ENCODE results near the gene ADCY2.

The ADCY2 gene

DNA sequence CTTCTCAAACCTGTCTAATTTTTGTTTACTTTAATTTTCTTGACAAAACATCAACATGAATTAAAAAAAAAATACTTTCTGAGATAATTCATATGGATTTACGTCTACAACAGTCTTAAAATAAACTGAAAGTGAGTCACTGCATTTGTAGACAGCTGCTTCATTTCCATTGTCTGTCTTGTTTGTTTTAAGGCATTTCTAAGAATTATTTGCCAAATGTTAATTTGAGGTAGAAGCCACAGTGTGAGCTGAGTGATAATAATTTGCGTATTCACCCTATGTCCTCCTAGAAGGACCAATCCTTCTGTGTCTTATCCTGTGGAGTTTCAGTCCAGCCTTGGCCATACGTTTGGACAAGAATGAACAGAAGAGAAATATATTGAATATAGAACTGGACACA, 280.5 kb downstream of the ADCY2 start:
- FAIRE-seq: no peak

GRCh38 chr5:7678030-7678429, 282.1 kb downstream of the ADCY2 start:
- FAIRE-seq: no peak

- FAIRE-seq: no peak
Measured at GRCh38 chr5:7679663-7680062, 283.7 kb downstream of the ADCY2 start.

DNA sequence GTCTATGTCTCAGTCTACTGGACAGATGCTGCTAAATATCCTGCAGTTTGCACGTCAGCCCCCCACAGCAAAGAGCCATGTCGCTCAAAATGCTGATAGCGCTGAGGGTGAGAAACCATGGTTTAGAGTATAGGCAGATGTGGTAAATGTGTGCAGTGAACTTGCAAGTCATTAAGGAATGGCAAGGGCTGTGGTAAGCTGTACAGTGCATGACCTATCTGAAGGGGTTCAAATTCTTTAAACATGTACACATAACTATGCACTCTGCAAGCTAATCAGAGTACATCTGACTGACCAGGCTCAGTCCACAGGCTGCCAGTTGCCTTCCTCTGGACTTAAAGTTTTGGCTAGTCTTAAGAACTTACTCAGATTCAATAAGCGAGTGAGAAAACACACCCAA, 284.3 kb downstream of the ADCY2 start:
- no peak for FAIRE-seq

DNA sequence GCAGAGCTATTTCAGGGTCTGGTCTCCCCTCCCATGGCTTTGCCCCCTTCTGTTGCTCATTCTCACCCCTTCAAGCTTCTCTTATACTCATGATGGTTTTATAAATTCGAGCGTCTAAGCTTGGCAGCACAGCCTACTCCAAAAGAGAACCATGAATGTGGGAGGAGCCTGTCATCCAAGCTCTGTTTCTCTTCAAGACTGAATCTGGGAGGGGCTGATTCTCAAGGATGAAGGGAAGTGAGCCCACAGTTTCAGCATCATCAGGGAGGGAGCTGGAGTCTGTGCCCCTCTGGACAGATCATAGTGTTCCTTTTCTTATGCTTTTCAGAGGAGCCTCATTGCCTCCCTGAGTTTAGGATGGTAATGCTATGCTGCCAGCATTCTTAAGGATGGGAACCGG, 286.4 kb downstream of the ADCY2 start:
- no peak for FAIRE-seq

DNA sequence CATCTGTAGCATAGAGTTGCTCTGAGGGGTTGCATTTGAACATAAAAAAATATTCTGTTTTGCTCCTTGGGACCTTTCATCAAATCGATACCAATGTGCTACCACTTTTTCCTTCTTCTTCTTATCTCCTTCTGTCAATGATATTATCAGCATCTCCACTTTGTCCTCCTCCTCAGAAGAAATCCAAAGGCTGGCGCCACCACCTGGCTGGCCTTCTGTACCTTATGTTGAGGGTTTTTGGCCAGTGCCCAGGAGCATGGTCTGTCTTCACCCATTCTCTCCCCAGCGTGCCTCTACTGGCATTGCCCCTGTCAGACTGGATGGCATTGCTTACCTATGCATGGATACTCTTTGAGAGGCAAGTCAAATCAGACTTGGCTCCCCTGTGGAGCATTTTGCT, 287.8 kb downstream of the ADCY2 start:
- no peak for FAIRE-seq

DNA sequence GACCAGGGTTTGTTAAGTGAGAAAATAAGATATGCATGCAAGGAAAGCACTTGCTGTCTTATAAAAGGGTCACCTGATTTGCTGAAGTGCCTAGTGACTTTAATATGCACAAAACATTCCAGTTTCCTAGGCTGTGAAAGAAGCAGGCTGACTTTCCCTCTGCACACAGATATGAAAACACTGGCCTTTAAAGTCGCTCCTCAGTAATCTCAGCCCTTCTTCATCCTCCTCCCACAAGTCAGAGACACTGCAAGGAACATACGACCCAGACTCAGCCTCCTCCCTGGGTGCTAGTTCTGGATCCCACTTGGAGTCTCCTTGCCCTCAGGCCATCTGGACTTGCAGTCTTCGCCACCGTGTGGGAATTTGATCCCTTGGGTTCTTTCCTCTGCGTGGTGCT, 288.9 kb downstream of the ADCY2 start:
- FAIRE-seq: no peak

- no peak for FAIRE-seq
Measured at GRCh38 chr5:7686794-7687193, 290.9 kb downstream of the ADCY2 start.

DNA sequence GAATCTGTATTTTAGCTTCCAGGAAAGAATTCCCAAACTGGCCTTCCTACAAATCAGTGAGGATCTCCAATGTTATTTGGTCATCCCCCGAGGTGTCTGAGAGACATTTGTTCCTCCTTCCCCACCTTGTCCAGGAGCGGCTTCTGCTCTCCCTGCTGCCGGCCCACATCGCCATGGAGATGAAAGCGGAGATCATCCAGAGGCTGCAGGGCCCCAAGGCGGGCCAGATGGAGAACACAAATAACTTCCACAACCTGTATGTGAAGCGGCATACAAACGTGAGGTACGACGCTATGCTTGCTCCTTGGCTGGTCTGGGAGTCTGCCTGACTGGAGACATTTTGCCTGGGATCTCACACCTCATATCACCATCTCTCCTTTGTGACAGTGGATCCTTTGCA, 294.6 kb downstream of the ADCY2 start:
- FAIRE-seq: no peak

GRCh38 chr5:7705261-7705660, 309.3 kb downstream of the ADCY2 start:
- no peak for FAIRE-seq

DNA sequence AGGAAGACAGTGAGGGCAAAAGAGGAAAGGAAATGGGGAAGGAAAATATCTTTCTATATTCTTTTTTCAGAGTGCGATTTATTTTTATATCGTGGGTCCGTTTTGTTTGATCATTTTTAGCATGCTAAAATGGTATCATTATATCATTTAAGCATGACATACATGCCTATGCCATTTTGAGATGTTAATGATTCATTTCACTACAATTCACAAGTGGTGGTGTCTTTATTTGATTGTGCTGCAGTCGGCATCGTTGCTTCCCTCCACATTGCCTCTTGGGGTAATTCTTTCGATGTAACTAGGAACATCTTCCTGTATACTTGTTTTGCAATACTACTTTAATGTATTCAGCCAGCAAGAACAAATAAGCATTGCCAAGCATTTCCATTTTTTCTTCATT, 309.8 kb downstream of the ADCY2 start:
- FAIRE-seq: no peak

DNA sequence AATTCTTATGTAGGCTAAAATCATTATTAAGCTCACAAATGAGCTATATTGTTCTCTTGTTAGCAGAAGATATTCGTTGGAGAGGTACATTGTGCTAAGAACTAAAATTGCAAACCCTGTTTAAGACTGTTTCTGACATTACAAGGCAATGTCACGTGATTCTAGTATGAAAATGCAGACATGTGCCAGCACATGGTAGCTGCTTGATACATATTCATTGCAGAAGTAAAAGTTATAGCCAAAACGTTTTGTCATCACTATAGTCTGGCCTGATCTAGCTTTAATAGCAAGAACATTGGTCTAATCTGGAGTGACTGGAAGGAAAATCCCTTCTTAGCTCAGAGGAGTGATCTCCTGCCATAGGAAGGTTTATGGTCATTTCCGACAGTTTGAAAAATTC, 310.3 kb downstream of the ADCY2 start:
- FAIRE-seq: no peak

DNA sequence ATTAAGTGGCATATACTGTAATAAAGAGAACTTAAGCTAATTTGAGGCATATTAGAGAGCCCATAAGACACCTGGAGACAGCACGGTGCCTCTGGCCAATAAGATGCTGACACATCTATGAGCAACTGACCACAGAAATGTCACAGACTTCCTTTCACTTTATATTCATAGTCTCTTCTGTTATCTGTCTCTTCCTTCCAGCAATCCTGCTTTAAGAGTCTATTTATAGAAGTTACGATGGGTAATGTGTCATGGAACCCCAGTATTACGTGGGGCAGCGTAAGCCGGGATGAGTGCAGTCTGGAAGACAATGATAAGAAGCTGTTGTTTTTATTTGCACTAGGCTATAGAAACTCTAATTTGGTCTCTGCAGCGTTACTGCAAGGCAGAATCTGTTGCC, 318.2 kb downstream of the ADCY2 start:
- no peak for FAIRE-seq

- FAIRE-seq: no peak
Measured at GRCh38 chr5:7714697-7715096, 318.8 kb downstream of the ADCY2 start.

DNA sequence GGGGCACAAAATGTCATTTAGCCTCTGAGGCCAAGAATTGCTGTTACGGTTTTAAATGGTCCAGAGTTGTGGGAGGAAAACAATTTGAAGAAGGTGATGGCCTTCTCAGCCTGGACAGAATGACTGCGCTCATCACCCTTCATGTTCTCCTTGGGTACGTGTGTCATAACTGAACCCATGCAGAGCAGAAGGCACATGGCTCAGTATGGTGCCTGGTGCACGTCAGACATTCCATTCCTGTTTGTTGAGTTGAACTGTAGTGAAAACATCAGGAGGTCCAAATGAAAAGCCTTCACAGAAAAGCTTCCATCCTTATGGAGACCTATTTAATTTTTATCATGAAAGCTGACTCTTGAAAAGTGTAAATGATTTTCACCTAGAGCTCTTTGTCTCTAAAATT, 321.8 kb downstream of the ADCY2 start:
- FAIRE-seq: no peak

DNA sequence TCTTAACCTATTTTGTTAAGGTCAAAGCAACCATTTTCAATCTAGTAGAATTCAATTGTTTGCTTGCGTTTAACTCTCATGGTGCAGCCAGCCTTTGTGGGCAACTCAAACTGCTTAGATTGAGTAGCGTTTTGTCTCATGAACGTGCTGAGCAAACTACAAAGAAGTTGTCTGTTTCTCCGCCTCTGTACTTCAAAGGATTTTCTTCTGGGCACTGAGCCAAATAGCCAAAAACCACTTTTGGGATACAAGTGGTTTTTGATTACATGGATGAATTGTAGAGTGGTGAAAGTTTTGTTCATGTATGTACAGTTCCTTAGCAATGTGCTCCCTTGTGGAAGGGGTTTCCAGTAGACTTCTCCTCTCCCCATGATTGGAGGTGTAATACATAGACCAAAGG, 332.1 kb downstream of the ADCY2 start:
- FAIRE-seq: no peak

DNA sequence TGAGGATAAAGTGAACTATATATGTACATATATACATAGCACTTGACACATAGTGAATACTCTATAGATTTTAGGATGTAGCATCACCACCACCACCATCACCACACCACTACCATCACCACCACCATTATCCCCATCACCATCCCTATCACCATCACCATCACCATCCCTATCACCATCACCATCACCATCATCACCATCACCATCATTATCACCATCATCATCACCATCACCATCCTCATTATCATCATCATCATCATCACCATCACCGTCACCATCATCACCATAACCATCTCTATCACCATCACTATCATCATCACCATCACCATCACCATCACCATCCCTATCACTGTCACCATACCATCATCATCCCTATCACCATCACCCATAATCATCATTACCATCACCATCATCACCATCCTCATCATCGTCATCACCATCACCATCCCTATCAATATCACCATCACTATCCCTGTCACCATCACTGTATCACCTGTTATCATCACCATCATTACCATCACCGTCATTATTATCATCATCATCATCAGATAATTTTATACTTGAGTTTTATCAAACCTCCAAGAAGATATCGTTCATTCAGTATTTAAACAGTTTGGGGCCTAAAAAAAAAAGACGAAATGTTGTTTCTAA, 345.6 kb downstream of the ADCY2 start:
- FAIRE-seq: no peak

DNA sequence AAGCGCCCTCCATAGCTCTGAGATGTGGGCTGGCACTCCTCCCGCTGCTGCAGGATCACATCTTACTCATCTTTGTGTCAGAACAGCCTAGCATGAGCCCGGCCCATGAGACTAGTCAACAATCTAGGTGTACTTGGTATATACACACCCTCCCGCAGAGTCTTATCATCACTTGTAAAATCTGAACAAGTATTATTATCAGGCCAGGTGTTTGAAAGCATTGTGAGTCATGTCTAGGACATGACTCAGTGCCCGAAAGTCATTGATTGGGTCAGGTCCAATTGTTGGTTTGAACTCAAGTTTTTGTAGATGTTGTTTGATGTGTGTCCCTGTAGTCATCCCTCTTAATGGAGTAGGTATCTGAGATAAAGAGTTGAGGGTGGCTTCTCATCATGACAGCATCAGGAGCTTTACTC, 346.3 kb downstream of the ADCY2 start:
- FAIRE-seq: no peak

DNA sequence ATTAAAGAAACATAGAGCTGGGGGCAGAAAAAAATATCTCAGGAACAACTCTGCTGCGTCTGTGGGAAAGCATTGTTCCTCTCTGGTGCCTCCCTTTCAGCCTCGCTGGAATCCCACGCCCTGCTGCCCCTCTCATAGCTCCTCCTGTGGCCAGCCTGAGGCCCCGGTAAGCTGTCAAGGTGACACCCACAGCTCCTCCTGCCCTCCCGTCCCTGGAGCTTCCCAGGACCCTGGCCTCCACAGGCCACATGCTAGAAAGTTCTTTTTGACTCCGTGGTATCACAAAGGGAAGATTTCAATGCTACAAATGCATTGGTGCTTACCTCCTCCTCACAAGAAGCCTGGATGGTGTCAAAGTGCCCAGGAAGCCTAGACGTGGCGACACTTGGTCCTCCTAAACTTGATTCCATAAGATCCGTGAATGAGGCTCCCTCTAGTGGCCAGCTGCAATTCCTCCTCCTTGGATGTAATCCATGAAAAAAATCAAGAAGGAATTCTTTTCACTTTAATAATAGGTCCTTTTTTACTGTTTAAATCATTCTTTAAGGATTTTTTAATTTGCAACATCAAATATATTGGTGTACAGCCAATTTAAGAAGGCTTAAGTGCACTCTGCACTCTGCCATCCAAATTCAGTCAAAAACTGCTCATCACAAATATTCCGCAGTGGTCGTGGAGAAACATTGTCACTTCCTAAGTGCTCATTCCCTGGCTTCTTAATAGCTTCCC, 350.1 kb downstream of the ADCY2 start:
- no peak for FAIRE-seq

GRCh38 chr5:7747728-7748127, 351.8 kb downstream of the ADCY2 start:
- FAIRE-seq: no peak

DNA sequence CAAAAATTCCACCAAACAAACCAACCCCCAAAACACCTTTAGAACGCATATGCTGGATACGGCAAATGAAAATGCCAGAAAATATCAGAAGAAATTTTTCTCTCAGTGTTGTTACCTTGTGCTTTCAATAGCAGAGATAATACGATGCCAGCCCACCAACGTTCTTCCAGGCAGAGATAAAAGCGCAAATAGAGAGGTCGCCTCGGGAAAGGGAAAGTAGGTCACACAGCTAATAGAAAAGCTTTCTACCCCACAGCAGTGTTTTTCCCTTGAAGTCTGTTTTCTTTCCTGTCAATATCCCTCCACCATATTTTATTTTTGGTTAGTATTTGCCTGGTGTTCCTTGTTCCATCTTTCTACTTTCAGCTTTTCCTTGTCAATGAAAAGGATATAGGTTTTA, 353.7 kb downstream of the ADCY2 start:
- FAIRE-seq: no peak

- no peak for FAIRE-seq
Measured at GRCh38 chr5:7751874-7752273, 355.9 kb downstream of the ADCY2 start.

DNA sequence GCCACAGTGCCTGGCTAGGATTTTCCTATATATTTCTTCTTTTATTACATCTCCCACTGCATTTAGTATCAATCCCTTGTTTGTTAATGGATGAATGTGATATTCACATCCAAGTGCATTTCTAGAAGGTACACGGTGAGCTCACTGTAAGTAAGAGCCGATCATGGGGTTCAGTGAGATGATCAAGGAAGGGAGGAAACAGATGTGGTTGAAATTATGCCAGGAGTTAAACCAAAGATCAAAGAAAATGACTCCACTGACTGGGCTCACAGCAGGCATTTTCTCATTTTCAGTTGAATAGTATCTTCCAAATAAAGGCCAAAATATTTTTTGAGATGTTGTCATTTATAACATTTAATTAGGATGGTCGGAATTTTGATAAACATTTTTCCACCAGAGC, 357.2 kb downstream of the ADCY2 start:
- FAIRE-seq: no peak

- no peak for FAIRE-seq
Measured at GRCh38 chr5:7753596-7753995, 357.7 kb downstream of the ADCY2 start.

DNA sequence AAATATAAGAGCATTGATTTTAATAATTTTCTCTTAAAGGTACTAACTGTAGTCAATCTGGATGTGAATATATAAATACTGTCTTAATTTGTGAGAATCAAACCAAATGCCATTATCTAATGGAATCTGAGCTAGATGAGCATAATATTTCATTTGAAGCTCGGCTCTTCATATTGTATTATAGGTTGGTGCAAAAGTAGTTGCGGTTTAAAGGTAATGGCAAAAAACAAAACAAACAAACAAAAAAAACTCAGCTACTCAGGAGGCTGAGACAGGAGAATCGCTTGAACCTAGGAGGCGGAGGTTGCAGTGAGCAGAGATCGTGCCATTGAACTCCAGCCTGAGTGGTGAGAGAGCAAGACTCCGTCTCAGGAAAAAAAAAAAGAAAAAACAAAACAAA, 358.6 kb downstream of the ADCY2 start:
- no peak for FAIRE-seq

Data from TTC549 (cell line).